ENCODE measurements around the gene ACSS3. TPM values are rescaled to one million over a fixed set of nuclear protein-coding genes. Genes with fewer than 3 reads are reported as not detected.

The ACSS3 gene
- total and polyA plus RNA-seq, 2 of the 8 experiments (the other 6 are each of a cell fraction or from before 2014, with no cell fraction given), result 14.4 to 24.0 TPM

GRCh38 chr12:81252228-81252627 lies 174.3 kb downstream of the ACSS3 start (continued):
- TF ChIP-seq, protein P1, sequence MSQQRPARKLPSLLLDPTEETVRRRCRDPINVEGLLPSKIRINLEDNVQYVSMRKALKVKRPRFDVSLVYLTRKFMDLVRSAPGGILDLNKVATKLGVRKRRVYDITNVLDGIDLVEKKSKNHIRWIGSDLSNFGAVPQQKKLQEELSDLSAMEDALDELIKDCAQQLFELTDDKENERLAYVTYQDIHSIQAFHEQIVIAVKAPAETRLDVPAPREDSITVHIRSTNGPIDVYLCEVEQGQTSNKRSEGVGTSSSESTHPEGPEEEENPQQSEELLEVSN (IDR thresholded peaks at IDR 0.05), result no peak
- TF ChIP-seq SP1 (IDR thresholded peaks at IDR 0.05; ENCODE audit: low read depth, low read length) (no peak), SIRT6 (IDR thresholded peaks at IDR 0.05; ENCODE audit: low read length) (no peak), PHF8 (conservative IDR thresholded peaks at IDR 0.05; ENCODE audit: low read depth, low read length) (no peak)

All from H1 (cell line).